Left hindlimb (tissue), 1 donor: ENCODE results near the gene C17orf58.

ENCODE experiments used
- DNase-seq: peaks from one replicate; pipeline ENCODE4 v3.0.0-alpha.2; 2018

C17orf58 gene

DNA sequence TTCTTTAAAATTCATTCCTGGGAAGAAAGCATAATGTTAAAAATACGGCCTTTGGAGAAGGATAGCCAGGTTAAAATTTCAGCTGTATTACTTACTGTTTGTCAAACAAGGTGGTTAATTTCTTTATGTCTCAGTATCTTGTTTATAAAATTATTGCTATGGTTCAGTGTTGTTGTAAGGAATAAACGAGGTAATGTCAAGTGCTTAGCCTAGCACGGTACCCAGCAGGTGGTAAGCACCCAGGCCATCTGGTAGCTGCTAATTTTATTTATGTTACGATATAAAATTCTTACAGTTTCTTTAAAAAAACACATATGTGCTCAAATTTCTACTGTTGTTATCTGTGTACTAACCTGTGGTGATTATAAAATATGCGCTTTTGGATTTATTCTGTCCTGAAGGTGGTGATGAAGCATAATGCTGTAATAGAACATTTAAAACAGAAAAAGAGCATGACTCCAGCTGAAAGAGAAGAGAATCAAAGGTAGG lies 48.9 kb downstream of the C17orf58 start:
- DNase-seq, result no peak

DNA sequence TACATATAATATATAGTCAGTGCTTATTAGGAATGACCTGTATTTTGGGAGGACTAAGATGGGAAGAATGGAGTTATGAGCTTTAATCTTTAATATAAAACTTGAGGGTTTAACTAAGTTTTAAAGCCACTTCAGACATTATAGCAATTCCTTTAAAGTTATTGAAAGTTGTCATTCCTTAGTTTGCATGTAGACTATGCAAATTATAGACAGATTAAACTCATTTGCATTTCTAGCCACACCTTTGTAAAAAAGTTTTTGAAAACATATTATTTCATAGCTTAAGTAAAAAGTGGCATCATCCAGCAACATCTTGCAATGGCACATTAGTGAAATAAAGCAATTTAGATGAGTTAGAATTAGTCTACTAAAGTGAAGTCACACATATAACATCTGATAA lies 49.8 kb downstream of the C17orf58 start:
- DNase-seq, result no peak

DNA sequence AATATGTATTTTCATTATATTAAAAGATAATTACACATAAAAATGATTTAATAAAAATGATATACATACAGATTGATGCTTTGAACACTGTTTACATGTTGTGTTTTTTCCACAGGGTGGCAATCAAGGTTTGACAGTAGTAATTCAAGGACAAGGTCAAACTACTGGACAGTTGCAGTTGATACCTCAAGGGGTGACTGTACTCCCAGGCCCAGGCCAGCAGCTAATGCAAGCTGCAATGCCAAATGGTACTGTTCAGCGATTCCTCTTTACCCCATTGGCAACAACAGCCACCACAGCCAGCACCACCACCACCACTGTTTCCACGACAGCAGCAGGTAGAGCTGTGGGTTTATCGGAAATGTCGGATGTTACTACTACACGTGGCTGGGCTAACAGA lies 52.2 kb downstream of the C17orf58 start:
- no peak for DNase-seq

DNA sequence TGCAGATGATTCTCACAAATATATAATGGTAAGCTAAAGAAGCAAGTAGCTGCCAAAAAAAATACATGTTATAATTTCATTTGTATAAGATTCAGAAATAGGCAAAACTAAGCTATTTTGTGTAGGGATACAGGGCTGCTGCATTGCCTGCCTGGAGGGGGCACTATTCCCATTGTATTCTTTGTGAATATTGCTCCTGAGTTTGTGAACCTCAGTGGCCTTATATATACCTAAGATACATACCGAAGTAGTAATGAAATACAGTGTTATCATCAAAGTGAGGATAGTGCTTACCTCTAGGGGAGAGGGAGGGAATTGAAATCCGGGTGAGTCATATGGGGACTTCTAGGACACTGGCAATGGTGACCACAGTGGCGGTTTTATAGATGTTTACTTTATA lies 53.5 kb downstream of the C17orf58 start:
- no peak for DNase-seq
